ENCODE results near the gene CTSW.

Gene CTSW

DNA sequence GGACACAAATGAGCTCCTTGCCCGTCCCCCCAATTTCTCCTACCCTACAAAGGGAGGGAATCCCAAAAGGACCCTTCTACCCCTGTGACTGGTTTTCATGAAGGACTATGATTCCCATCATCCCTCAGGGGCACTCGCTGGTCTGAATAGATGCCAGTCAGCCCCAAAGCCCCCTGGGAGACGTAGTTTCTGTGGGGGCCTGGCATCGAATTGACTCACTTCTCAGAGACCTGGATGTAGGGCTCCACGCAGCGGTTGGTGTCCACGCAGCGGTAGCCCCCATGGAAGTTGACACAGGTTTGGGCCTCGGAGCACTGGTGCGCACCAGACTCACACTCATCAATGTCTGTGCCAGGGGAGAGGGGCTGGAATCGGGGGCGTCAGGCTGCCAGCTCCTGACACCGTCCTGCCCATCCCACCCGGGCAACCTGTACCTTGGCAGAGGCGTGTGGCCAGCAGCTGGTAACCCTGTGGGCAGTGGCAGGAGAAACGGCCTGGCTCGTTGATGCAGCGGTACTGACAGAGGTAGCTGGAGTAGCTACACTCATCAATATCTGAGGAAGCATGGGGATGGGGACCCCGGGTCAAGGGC lies 11.5 kb upstream of the CTSW start:
- DNase-seq = peak; percentile 38

DNA sequence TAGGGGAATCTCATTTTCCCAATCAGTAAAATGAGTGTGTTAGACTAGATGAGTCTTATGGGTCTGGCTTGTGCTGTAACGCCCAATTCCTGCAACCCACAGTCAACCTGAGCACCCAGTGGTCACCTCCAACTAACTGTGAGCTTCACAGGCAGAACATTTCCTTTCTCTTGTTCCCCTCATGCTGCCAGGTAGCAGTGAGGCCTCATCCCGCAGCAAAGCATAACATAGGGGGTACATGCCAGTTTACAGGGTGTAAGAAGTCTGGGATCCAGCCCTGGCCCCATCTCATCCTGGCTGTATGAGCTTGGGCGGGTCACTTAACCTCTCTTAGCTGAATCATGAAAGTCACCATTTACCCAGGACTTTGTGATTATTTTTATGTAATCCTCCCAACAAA lies 10.7 kb upstream of the CTSW start:
- peak; percentile 8 for DNase-seq

DNA sequence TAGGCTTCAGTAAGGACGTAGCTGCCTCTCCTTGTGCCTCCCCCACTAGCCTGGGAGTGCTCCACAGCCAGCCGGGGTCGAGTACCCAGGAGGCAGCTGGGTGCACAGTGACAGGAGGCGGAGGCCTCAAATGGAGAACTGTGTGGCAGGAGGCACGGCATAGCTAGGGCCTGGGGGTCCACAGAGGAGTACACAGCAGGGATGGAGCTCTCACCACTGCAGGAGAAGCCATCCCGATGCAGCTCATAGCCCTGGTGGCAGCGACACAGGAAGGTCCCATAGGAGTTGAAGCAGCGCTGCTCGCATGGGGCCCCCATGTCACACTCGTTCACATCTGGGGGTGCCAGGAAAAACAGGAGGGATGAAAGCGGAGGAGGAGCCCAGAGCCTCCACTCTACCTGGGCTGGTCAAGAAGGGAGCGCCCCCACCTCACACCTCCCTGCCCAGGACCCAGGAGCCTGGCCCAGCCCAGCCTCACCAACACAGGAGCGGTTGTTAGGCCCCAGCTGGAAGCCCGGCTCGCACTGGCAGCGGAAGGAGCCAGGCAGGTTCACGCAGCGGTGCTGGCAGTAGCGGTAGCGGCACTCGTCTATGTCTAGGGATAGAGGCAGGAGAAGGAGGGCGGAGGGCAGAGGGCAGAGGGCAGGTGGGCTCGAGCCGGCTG lies 9.9 kb upstream of the CTSW start:
- DNase-seq = no peak

DNA sequence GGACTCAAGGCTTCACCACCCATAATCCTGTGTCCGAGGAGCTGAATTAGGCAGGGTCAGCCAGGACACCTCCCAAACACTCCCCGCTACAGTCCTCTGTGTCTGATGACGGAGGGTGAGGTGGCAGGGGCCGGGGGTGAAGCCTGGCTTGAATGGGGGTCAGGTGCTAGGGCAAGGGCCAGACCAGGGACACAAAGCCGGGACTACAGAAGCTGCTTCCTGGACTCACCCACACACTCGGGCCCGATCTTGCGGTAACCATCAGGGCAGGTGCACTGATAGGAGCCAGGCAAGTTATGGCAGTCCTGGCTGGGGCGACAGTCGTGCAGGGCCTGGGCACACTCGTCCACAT lies 9.4 kb upstream of the CTSW start:
- no peak for DNase-seq

DNA sequence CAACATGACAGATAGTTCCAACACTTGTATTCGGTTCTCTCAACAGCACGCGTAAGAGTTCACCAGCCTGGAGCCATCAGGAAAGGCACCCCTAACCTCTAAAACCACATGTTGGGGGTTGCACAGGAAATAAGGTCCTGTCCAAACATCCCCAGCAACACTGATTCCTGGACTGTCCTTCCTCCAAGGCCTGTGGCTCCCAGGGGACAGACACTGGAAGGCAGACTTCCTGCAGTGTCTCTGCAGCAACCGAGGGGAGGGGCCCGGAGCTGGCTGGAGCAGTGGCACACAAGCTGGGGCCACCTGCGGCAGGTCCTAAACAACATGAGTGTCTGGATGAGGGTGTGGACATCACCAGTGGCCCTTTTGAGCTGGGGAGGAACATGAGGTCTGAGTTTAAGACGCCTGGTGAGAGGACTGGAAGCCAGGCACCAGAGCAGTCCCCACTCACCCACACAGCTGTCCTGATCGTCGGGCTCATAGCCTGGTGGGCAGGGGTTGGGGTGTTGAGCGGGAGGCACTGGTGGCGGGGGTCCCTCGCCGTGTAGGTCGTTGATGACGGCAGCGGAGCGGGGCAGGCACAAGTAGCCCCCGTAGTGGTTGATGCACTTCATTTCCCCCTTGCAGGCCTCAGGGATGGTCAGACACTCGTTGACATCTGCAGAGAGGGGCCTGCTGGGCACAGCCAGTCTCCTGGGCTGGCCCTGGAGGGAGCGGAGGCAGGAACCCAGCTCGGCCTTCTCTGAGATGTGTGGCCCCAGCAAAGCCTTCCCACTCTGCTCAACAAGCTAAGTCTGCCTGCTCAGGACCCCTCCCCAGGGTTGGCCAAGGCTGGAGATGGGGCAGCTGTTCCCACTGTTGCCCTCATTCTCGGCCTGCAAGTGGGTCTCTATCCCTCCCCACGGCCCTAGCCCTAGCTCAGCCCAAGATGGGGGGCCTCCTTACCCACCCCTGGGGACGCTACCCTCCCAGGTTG lies 8.6 kb upstream of the CTSW start:
- DNase-seq = peak; percentile 69

DNA sequence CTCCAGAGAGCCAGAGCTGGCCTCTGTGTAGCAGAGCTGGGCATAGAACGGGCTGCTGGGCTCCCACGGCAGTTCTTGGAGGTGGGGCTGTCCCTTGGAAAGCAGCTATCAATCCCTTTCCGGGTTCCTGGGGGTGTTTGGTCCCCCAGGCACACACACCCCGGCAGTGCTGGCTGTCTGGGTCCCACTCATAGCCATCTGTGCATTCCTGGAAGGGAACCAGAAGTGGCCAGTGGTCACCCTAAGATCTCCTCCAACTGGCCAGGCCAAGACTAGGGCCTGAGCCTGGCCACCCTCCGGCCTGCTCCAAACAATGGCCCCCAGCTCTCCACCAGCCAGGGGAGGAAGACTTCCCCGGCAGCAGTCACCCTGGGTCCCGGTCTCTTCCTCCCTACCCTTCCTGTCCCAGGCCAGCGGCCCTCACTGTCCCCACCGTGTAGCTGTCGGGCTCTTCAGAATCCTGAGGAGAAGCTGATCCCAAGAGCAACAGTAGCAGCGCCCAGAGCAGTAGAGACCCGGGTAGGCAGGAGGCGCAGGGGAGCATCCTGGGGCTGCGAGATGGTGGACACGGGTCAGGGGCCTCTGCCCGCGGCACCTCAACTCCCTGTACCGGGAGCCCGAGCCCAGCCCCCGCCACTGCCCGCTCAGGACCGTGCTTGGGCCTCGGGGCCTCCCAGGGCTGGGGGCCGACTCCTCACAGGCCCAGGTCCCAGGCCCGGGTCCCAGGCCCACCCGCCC lies 7.7 kb upstream of the CTSW start:
- DNase-seq = no peak

DNA sequence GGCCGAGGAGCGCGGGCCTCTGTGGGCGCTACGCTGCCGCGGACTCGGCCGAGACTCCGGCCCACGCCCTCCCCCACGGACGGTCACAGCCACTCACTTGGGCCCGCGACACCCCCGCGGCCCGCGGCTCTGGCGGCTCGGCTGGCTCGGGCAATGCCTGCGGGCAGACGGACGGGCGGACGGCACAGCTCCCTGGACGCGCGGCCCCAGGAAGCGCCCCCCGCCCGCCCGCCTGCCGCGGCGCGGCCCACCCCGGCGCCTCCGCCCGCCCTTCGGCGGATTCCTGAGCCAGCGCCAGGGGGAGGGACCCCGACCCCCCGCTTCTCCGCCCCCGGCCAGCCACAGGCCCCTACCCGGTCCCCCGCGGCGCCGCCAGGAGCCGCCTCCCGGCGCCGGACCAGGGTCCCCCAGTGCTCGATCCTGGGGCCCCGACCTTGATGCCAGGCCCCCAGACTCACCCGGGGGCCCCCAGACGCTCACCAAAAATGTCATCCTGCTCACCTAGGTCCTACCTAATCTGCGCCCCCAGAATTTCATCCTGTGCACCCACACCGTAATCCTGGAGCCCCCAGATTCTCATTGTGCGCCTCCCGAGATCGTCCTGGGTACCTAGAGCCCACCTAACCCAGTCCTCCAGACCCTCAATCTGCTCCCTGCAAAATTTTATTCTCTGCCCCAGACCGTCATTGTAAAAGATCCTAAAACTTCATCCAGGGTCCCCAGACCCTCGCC lies 6.9 kb upstream of the CTSW start, which contains the start of gene EFEMP2:
TSS of gene EFEMP2 (minus strand) at position 215 of the 732 bp plus-strand sequence. CDS start 446 bp downstream, outside the sequence.
- DNase-seq = peak; percentile 86

DNA sequence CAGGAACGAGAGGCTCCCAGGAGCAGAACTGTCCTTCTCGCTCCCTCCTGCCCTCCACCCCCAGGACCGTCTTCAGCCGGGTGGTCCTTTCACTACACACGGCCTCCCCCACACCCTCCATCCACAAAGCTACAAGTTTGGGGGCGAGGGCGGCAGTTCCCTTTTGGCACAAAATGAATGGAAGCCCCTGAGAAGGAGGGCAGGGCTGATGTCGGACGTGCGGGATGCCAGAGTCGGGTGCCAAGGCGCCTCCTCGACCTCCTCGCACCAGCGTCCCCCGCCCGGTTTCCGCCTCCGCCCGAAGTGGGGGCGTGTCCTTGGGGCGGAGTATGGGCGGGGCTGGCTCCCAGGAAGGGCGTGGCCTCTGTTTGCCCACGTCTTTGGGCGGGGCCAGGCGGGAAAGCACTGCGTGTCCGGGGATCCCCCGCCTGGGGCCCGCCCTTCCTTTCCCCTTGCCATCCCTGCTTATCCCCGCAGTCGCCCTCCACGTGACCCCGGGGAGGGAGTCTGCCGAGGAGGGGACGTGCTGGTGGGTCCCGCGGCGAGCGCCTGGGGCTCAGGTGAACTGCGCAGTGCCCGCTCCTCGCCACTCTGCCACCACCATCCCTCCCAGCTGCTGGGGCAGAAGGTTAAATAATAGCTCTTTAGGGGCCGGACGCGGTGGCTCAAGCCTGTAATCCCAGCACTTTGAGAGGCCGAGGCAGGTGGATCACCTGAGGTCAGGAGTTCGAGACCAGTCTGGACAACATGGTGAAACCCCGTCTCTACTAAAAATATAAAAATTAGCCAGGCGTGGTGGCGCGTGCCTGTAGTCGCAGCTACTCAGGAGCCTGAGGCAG lies 6.1 kb upstream of the CTSW start:
- peak; percentile 96 for DNase-seq

DNA sequence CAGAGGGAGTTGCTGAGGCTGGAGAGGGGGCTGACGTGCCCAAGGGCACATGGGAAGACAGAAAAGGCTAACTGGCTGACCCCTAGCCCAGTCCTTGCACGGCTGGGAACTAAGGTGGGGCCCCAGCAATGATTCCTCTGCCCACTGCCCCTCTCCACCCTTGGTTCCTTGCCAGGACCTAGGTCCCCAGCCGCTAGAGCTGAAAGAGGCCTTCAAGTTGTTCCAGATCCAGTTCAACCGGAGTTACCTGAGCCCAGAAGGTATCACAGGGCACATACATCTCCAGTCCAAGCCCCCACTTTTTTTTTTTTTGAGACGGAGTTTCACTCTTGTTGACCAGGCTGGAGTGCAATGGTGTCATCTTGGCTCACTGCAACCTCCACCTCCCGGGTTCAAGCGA lies 390 bp downstream of the CTSW start:
- DNase-seq = no peak

DNA sequence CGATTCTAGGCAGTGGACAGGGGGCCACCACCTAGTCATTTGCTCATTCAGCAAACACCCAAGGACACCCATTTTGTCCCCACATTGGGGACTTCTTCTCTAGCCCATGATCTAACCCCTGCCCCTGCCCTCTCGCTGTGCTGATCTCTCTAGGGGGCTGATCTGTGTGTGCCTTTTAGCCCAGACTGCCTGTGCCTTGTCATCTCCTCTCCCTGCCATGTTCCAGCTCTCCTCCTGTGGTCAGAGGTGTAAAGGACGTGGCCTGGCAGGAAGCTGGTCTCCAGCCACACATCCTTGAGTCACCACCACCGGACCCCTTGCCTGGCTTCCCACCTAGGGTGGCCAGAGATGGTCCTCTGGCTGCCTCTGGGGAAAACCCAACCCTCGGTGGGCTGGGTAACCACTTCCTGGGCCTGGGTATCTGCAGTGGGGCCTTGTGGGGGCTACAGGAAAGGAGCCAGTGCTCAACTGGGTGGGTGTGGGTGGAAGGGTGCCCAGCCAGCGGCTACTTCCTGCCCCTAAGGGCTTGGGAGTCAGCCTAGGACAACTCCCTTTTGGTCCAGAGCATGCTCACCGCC lies 1.3 kb downstream of the CTSW start:
- DNase-seq = no peak

DNA sequence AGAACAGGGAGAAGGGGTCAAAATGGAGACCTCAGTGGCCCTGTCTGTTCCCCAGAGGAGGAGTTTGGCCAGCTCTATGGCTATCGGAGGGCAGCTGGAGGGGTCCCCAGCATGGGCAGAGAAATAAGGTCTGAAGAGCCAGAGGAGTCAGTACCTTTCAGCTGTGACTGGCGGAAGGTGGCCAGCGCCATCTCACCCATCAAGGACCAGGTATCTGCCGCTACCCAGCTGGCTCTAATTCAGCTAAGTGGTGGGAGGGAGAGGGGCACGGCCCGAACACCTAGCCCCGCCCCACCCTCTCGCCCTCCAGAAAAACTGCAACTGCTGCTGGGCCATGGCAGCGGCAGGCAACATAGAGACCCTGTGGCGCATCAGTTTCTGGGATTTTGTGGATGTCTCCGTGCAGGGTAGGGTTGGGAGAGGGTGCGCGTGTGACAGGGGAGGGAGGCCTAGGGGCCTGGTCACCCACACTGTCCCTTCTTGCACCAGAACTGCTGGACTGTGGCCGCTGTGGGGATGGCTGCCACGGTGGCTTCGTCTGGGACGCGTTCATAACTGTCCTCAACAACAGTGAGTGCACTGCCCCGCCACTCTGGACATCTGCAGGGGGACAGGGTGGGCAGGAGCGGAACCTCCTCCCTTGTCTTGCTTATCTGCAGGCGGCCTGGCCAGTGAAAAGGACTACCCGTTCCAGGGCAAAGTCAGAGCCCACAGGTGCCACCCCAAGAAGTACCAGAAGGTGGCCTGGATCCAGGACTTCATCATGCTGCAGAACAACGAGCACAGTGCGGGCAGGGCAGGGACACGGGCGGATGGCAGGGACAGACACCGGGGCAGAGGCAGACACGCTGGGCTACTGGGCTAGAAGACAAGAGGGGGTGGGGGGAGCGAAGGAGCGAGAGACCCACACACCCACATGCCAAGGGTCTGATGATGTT lies 2.8 kb downstream of the CTSW start:
- DNase-seq = no peak

DNA sequence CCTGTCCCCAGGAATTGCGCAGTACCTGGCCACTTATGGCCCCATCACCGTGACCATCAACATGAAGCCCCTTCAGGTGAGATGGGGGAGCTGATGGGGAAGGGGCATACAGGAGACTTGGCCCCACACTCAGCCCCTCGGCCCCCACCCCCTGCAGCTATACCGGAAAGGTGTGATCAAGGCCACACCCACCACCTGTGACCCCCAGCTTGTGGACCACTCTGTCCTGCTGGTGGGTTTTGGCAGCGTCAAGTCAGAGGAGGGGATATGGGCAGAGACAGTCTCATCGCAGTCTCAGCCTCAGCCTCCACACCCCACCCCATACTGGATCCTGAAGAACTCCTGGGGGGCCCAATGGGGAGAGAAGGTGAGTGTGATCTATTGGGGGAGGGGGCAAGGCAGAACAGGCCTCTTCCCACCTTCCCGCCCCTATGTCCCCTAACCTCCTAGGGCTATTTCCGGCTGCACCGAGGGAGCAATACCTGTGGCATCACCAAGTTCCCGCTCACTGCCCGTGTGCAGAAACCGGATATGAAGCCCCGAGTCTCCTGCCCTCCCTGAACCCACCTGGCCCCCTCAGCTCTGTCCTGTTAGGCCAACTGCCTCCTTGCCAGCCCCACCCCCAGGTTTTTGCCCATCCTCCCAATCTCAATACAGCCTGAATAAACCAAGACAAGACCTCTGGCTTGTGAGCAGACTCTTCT lies 3.6 kb downstream of the CTSW start:
- DNase-seq = no peak

DNA sequence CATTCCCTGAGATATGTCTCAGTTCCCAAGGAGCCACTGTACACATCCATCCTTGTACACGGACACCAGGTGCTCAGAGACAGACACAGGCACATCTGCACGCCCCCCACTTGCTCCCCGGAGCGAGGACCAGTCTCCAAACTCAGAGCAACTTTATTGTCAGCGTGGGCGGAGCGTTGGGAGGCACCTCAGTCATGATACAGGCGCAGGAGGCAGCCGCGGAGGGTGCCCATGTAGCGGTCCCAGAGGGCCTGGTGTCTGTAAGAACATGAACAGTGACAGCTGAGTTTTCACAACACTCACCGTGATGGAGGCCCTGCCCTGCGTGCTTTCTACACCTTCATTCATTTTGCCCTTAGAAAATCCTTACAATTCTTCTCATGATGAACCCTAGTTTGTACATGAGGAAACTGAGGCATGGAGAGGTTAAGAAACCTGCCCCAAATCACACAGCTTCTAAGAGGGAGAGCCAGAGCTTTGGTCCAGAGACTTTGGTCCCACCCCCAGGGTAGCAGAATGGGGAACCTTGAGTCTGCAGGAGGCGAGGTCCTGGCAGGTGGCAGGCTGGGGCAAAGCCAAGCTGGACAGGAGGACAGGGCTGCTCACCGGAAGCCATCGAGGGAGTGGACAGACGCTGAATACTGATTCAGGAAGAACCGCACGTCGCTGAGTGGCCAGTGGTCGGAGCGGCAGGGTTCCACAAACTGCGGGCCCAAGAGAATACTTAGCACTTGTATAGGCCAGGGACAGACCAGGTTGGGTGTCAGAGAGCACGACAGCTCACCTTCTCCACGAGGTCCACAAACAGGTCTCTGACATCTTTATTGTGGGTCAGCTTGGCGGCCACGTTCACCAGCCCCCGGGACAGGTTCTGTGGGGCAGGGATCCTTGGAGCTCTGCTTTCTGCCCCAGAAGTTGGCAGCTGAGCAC lies 4.4 kb downstream of the CTSW start:
- no peak for DNase-seq

DNA sequence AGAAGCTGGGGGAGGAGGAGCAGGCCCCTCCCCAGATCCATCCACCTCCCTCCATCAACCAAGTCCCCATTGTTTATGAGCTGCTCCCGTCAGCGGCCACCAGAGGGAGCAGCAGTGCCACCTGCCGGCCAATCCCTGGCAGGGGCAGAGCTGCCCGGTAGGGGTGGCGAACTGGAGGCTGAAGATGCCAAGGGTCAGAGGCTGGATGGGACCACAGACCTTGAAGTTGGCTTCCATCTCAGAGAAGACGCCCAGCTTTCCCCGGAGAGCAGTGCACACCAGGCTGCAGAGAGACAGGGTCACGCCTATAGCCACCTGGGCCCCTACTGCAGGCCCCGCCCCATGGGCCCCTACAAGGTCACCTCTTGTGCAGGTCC lies 5.1 kb downstream of the CTSW start:
- peak; percentile 84 for DNase-seq

DNA sequence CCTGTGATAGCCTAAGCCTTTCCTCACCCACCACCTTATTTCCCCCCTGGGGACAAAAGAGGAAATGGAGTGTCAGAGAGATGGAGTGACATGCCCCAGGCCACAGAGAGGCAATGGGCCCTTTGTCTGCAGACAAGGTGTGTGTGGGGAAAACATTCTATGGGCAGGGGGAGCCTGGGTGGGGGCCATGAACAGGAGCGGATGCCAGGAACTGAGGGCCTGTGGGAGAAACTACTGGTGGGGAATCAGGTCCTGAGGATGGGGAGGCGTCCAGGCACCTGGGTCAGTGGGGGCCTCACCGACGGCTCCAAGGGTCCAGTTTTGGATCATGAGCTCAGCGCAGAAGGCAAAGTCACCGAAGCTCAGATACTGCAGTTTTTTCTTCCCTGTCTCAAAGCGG lies 5.6 kb downstream of the CTSW start:
- DNase-seq = no peak

DNA sequence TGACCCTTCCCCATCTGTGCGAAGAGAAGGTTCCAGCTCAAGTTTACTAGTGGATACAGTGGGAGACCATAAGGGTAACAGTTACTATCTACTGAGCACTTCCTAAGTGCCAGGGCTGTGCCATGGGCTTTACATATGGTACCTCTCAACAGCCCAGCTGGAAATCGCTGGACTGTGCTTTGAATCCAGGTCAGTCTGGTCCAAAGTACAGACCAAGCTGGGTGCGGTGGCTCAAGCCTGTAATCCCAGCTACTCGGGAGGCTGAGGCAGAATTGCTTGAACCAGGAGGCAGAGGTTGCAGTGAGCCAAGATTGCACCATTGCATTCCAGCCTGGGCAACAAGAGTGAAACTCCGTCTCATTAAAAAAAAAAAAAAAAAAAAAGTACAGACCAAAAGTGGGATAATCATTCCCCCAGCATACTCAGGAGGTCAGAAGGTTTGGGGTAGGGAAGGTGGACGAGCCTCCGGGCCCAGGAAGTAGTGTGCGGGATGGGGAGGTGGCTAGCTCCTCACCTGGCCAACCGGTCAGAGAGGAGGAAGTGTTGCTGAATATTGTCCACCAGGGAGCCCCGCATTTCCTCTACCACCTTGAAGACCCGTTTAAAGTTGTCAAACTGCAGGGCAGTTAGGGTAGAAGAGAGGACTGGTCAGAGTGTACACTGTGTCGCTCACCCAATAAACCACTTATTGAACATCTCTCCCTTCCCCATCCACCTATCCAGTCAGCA lies 6.3 kb downstream of the CTSW start:
- DNase-seq = no peak
